Psoas muscle (tissue), 8 donors: ENCODE results near the gene GNMT. TPM values are rescaled to one million over a fixed set of nuclear protein-coding genes. Genes with fewer than 3 reads are reported as not detected.
"Not testable (repeated sequence)": the region's sequence is repeated elsewhere in the genome, so short reads cannot be mapped to it uniquely, and the experiment has no call there.

Experiments
- ATAC-seq, 4 donors: fragments of 200-7000 bp; cut with Tn5 transposase; one replicate each; pipeline ENCODE4 v1.9.1; 2020; ENCODE audit warnings: moderate library complexity in 3 of 4, mild to moderate bottlenecking in 2 of 4
- DNase-seq, 2 donors: peaks; one replicate each; pipeline ENCODE4 v3.0.0-alpha.2; 2020
- H3K27ac ChIP-seq: fragments of 200-600 bp; one replicate; pipeline ENCODE4 v1.8.0; 2022
- H3K27me3 ChIP-seq, 3 donors: fragments of 200-600 bp in 1 of 3; one replicate each; pipeline versions ENCODE4 v1.6.1 to v1.8.0; 2013 to 2022; ENCODE audit warnings: low read length in 2 of 3, mild to moderate bottlenecking in 2 of 3, moderate library complexity in 1 of 3; ENCODE audit not compliant: insufficient read depth in 3 of 3
- H3K36me3 ChIP-seq, 2 donors: fragments of 200-600 bp in 1 of 2; one replicate each; pipeline versions ENCODE4 v1.6.1 to v1.8.0; 2013 to 2022; ENCODE audit warnings: low read depth in 1 of 2, mild to moderate bottlenecking in 1 of 2, moderate library complexity in 1 of 2; ENCODE audit not compliant: insufficient read depth in 1 of 2
- H3K4me1 ChIP-seq: fragments of 200-600 bp; one replicate; pipeline ENCODE4 v1.8.0; 2022
- H3K4me3 ChIP-seq: fragments of 200-600 bp; one replicate; pipeline ENCODE4 v1.8.0; 2022; ENCODE audit warnings: mild to moderate bottlenecking
- H3K9me3 ChIP-seq: fragments of 200-600 bp; one replicate; pipeline ENCODE4 v1.8.0; 2022
- CTCF ChIP-seq: fragments of 200-600 bp; IDR thresholded peaks from one replicate; pipeline ENCODE4 v1.8.0; 2022; ENCODE audit warnings: antibody characterized with exemption
- WGBS, 3 donors: extraction: QIAGEN DNeasy Blood & Tissue Kit; methylation state at CpG; one replicate each; pipeline versions ENCODE4 v1.1.6 to v1.1.7; 2013; 5-methylcytosine and 5-hydroxymethylcytosine counted together
- intact Hi-C, 2 donors: fragments of 100-400 bp; cut with DNase I; formaldehyde crosslinking; loops; one replicate each; pipeline versions ENCODE4 v1.11.0 to v1.14.2; 2022
- polyA plus RNA-seq, 3 donors: library from polyadenylated mRNA; stranded (reverse); fragments of 200-250 nt; gene quantifications; one replicate each; pipeline ENCODE4 v1.2.3, GENCODE V29; 2013
- total RNA-seq, 4 donors: library from RNA; stranded (reverse); fragmentation: NEBNext Ultra II Directional in 2 of 4; extraction: Animal tissue kit (Norgen Biotek cat#: 25700) in 2 of 4; gene quantifications; one replicate each; pipeline versions ENCODE4 v1.2.1 to v1.2.4, GENCODE V29; 2021 to 2023
- donor health status: healthy with polysubstance abuse.
- donor health status: DM: no; HTN: no; CAD: no; lungs with moderate emphysema.
- donor health status: Bipolar disorder and iron deficiency.
- donor health status: healthy.
- donor health status: DM: yes; HTN: yes; CAD: no.
- donor health status: DM: no; HTN: no; CAD: no.
- donor health status: DM: no; HTN: no; CAD: no.
- donor health status: DM: yes; HTN: yes; CAD: no.

The GNMT gene
- total and polyA plus RNA-seq, 7 donors: 0.09 to 0.74 (median 0.27) TPM; not detected in 1

- no peak for ATAC-seq
- no peak for DNase-seq
- Histone ChIP-seq H3K27ac (no peak overlapping the region), H3K36me3 (peaks cover 3 to 70% of the 10 kb centered on the region in 2 donors), H3K4me1 (no peaks in the 10 kb centered on the region), H3K27me3 (no peaks in the 10 kb centered on the region), H3K4me3 (no peak overlapping the region), H3K9me3 (no peaks in the 10 kb centered on the region)
- TF ChIP-seq CTCF: no peak
- WGBS, 3 donors: 72 to 78% (median 75%) methylated on average over 9 of the region's 9 CpGs
- intact Hi-C loops: no loop called here
Observed at GRCh38 chr6:42938987-42939809, 21.4 kb upstream of the GNMT start.

- H3K36me3 ChIP-seq: peaks cover 3 to 64% of the 10 kb centered on the region in 2 donors
- no peak for TF ChIP-seq CTCF
- no peak overlapping the region for H3K27ac ChIP-seq
- DNase-seq (no peak), ATAC-seq (no peak)
- H3K9me3 ChIP-seq: no peaks in the 10 kb centered on the region
- no peaks in the 10 kb centered on the region for H3K27me3 ChIP-seq
- intact Hi-C loops: no loop called here
- H3K4me3 ChIP-seq: no peak overlapping the region
- 73 to 83% (median 76%) methylated on average over 4 of the region's 4 CpGs for WGBS, 3 donors
- H3K4me1 ChIP-seq: no peaks in the 10 kb centered on the region
Observed at GRCh38 chr6:42939810-42940167, 20.8 kb upstream of the GNMT start.

DNA sequence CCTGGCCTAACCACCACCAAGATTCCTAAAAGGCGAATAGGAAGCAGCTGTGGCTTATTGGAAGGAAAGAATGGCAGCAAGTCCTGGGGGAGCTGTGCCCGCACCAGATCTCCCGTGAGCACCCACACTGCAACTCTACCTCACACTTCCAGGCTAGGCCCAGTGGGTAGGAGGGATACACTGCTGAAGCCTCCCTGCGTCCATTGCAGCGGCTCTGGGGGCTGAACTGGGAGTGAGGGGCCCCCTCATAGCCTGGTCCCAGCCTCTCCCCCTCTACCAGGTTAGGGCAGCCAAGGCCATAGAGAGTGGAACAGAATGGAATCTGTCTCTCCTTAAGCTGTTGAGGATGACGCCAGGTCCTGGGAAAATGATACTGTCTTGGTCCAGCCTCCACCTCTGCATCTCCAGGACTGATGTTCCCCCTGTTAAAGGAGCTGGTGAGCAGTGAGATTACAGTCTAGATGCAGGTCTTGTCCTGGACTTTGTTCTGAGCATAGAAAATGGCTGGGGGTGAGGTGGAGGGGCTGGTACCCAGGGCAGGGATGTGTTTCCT lies 20.0 kb upstream of the GNMT start:
- H3K9me3 ChIP-seq: no peaks in the 10 kb centered on the region
- no peak for DNase-seq
- no peak overlapping the region for H3K27ac ChIP-seq
- intact Hi-C loops: no loop called here
- no peak for TF ChIP-seq CTCF
- no peak overlapping the region for H3K4me3 ChIP-seq
- no peaks in the 10 kb centered on the region for H3K4me1 ChIP-seq
- no peaks in the 10 kb centered on the region for H3K27me3 ChIP-seq
- 80 to 92% (median 87%) methylated on average over 5 to 6 of the region's 6 CpGs for WGBS, 3 donors
- H3K36me3 ChIP-seq: peaks cover 3 to 57% of the 10 kb centered on the region in 2 donors
- ATAC-seq: no peak

DNA sequence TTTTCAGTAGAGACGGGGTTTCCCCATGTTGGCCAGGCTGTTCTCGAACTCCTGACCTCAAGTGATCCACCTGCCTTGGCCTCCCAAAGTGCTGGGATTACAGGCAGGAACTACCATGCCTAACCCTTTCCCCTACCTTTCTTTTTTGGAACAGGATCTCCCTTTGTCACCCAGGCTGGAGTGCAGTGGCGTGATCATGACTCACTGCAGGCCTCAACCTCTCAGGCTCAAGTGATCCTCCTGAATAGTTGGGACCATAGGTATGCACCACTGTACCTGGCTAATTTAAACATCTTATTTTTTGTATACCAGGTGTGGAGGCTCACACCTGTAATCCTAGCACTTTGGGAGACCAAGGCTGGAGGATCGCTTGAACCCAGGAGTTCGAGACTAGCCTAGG lies 19.2 kb upstream of the GNMT start:
- H3K27me3 ChIP-seq, H3K27ac ChIP-seq, H3K4me1 ChIP-seq, H3K9me3 ChIP-seq, DNase-seq, intact Hi-C loops, ATAC-seq, H3K4me3 ChIP-seq: not testable (repeated sequence)
- 96 to 100% (median 99%) methylated on average over 5 of the region's 5 CpGs for WGBS, 3 donors
- peaks cover 0 to 49% of the 10 kb centered on the region in 2 donors for H3K36me3 ChIP-seq

- Histone ChIP-seq H3K4me3 (no peak overlapping the region), H3K27ac (no peak overlapping the region), H3K4me1 (no peaks in the 10 kb centered on the region), H3K36me3 (peaks cover 0 to 38% of the 10 kb centered on the region in 2 donors), H3K27me3 (no peaks in the 10 kb centered on the region), H3K9me3 (no peaks in the 10 kb centered on the region)
- 81 to 86% (median 85%) methylated on average over 7 of the region's 7 CpGs for WGBS, 3 donors
- TF ChIP-seq CTCF: no peak
- DNase-seq (no peak), ATAC-seq (no peak)
- intact Hi-C loops: no loop called here
Observed at GRCh38 chr6:42942444-42942843, 18.1 kb upstream of the GNMT start.
